ENCODE results near the gene HLA-DMA. TPM values are rescaled to one million over a fixed set of nuclear protein-coding genes. Genes with fewer than 3 reads are reported as not detected.

The HLA-DMA gene
- total RNA-seq (2021; ENCODE audit: unreplicated experiment) (2.8 TPM), Bru-seq, nascent RNA (percentile 39 among the genes with signal in this experiment), BruChase-seq, experiment 1, labeled RNA remaining after a 2-hour chase (percentile 51 among the genes with signal in this experiment), BruChase-seq, experiment 2, labeled RNA remaining after a 6-hour chase (percentile 60 among the genes with signal in this experiment)
- polyA plus RNA-seq (2012; ENCODE audit: insufficient read length) = 1.3 TPM
- long read RNA-seq, partial matches to known transcripts = 0 of 4 reads
- long read RNA-seq, other reads (novel, unspliced or antisense) = 1 of 4 reads

- intact Hi-C loops (cut with micrococcal nuclease; ENCODE audit: unreplicated experiment) (no loop called here), in situ Hi-C loops (cut with HindIII; ENCODE audit: low pct_unique_long_range_greater_than_20kb, low sequenced_read_pairs) (no loop called here)
- no peaks in the 10 kb centered on the region for H3K4me1 ChIP-seq (ENCODE audit: control insufficient read depth, insufficient read depth, low read length)
- H3K4me3 ChIP-seq (ENCODE audit: low read depth in 2 of 2, low read length in 2 of 2) = no peak within 1 kb of the TSS
- H3K36me3 ChIP-seq (ENCODE audit: control insufficient read depth, insufficient read depth, low read length) = no peaks in the 10 kb centered on the region
- H3K27me3 ChIP-seq (ENCODE audit: control insufficient read depth, insufficient read depth, low read length) = no peaks in the 10 kb centered on the region
- H3K9me3 ChIP-seq (ENCODE audit: control insufficient read depth, insufficient read depth, low read depth, low read length) = no peaks in the 10 kb centered on the region
- ChIA-PET POLR2A (interaction anchor here (1.8 kb wide), 1 partner anchor 19 kb away, joined by 8 read pairs; no protein-coding TSS in a partner anchor), CTCF (interaction anchor here (1.0 to 2.4 kb wide), 6 partner anchors 10 to 81 kb away, joined by 3 to 10 read pairs (median 4); no protein-coding TSS in a partner anchor)
- no peak for DNase-seq (ENCODE audit: low read depth, low spot score)
- ATAC-seq = peak; percentile 87
- TF ChIP-seq, protein P1, sequence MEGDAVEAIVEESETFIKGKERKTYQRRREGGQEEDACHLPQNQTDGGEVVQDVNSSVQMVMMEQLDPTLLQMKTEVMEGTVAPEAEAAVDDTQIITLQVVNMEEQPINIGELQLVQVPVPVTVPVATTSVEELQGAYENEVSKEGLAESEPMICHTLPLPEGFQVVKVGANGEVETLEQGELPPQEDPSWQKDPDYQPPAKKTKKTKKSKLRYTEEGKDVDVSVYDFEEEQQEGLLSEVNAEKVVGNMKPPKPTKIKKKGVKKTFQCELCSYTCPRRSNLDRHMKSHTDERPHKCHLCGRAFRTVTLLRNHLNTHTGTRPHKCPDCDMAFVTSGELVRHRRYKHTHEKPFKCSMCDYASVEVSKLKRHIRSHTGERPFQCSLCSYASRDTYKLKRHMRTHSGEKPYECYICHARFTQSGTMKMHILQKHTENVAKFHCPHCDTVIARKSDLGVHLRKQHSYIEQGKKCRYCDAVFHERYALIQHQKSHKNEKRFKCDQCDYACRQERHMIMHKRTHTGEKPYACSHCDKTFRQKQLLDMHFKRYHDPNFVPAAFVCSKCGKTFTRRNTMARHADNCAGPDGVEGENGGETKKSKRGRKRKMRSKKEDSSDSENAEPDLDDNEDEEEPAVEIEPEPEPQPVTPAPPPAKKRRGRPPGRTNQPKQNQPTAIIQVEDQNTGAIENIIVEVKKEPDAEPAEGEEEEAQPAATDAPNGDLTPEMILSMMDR (IDR thresholded peaks at IDR 0.05) = peak; percentile 75
- TF ChIP-seq POLR2AphosphoS5 (IDR thresholded peaks at IDR 0.05; ENCODE audit: low read depth, low read length) = no peak
- no TSS peak for BruUV-seq (replicated peaks)
- H3K27ac ChIP-seq (ENCODE audit: low read length) = no peak within 1 kb of the TSS
These were observed at the start of gene HLA-DMA for GRCh38 chr6:32952817-32953739. TSS of gene HLA-DMA (minus strand) at chr6:32953097. CDS start at chr6:32953036, 61 bp downstream.

DNA sequence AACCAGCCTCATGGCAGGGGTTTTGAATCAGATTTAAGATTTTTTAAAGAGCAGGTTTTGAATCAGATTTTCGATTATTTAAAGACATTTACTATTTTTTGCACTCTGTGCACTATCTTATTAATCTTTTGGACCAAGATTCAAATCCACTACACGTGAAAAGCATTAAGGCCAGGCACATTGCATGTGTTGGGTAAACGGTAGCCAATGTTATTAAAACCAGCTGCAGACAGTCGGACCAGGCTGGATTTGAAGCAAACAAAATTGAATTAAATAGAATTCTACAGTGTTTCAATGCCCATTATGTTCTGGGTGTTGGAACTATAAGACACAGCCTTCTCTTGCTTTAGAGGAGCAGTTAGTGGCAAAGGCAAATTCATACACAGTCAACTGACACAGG is 48.8 kb upstream of the HLA-DMA start:
- ChIA-PET POLR2A (interaction anchor here (0.6 kb wide), 1 partner anchor 130 kb away, joined by 4 read pairs; no protein-coding TSS in a partner anchor), CTCF (interaction anchor here (0.5 kb wide), 1 partner anchor 21 kb away, joined by 3 read pairs; no protein-coding TSS in a partner anchor)
- in situ Hi-C loops (cut with HindIII; ENCODE audit: low pct_unique_long_range_greater_than_20kb, low sequenced_read_pairs) = no loop called here

More for the DNA sequence above, 48.8 kb upstream of the HLA-DMA start:
- H3K27ac ChIP-seq (ENCODE audit: low read length) = no peak overlapping the region
- no peaks in the 10 kb centered on the region for H3K4me1 ChIP-seq (ENCODE audit: control insufficient read depth, insufficient read depth, low read length)
- no peak overlapping the region for H3K4me3 ChIP-seq (ENCODE audit: low read depth in 2 of 2, low read length in 2 of 2)
- TF ChIP-seq, protein P2, sequence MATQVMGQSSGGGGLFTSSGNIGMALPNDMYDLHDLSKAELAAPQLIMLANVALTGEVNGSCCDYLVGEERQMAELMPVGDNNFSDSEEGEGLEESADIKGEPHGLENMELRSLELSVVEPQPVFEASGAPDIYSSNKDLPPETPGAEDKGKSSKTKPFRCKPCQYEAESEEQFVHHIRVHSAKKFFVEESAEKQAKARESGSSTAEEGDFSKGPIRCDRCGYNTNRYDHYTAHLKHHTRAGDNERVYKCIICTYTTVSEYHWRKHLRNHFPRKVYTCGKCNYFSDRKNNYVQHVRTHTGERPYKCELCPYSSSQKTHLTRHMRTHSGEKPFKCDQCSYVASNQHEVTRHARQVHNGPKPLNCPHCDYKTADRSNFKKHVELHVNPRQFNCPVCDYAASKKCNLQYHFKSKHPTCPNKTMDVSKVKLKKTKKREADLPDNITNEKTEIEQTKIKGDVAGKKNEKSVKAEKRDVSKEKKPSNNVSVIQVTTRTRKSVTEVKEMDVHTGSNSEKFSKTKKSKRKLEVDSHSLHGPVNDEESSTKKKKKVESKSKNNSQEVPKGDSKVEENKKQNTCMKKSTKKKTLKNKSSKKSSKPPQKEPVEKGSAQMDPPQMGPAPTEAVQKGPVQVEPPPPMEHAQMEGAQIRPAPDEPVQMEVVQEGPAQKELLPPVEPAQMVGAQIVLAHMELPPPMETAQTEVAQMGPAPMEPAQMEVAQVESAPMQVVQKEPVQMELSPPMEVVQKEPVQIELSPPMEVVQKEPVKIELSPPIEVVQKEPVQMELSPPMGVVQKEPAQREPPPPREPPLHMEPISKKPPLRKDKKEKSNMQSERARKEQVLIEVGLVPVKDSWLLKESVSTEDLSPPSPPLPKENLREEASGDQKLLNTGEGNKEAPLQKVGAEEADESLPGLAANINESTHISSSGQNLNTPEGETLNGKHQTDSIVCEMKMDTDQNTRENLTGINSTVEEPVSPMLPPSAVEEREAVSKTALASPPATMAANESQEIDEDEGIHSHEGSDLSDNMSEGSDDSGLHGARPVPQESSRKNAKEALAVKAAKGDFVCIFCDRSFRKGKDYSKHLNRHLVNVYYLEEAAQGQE (IDR thresholded peaks at IDR 0.05; ENCODE audit: insufficient read depth in 1 of 2, low read depth in 2 of 2, low read length in 1 of 2) = no peak
- TF ChIP-seq POLR2AphosphoS5 (IDR thresholded peaks at IDR 0.05; ENCODE audit: low read depth, low read length) (no peak), TCF7L2 (IDR thresholded peaks at IDR 0.05; ENCODE audit: low read depth, low read length) (no peak), SIN3A (IDR thresholded peaks at IDR 0.05; ENCODE audit: borderline replicate concordance, insufficient read depth, low read depth, low read length) (no peak)
- TF ChIP-seq, protein P1 (IDR thresholded peaks at IDR 0.05) = no peak
- H3K27me3 ChIP-seq (ENCODE audit: control insufficient read depth, insufficient read depth, low read length) = peaks cover 18% of the 10 kb centered on the region; the same call in 1 of the 2 replicates
- no TSS peak for BruUV-seq (replicated peaks)
- H3K36me3 ChIP-seq (ENCODE audit: control insufficient read depth, insufficient read depth, low read length) = no peaks in the 10 kb centered on the region
- intact Hi-C loops (cut with micrococcal nuclease; ENCODE audit: unreplicated experiment) = no loop called here
- DNase-seq (ENCODE audit: low read depth, low spot score) (no peak), ATAC-seq (no peak)
- H3K9me3 ChIP-seq (ENCODE audit: control insufficient read depth, insufficient read depth, low read depth, low read length) = no peaks in the 10 kb centered on the region
